K562 (cell line): ENCODE results near the gene SUPT20H. TPM values are rescaled to one million over a fixed set of nuclear protein-coding genes. Genes with fewer than 3 reads are reported as not detected.
A peak's percentile ranks its signal among the peaks of the same experiment; 100 is the strongest.

Experiments
- CBX5 ChIP-seq: IDR thresholded peaks from 2 replicates; pipeline ENCODE4 v1.6.1; 2014; ENCODE audit warnings: low read depth, borderline replicate concordance
- DPF2 ChIP-seq: fragments of 450-650 bp; IDR thresholded peaks from 2 replicates; pipeline ENCODE4 v1.6.1; 2016
- E2F1 ChIP-seq: sonication (generic); formaldehyde crosslinking; IDR thresholded peaks from 2 replicates; pipeline ENCODE4 v1.8.1; 2023; ENCODE audit warnings: mild to moderate bottlenecking, missing genetic modification reagents, moderate library complexity
- HDAC8 ChIP-seq: fragments of 450-650 bp; IDR thresholded peaks from 2 replicates; pipeline ENCODE4 v1.6.1; 2016; ENCODE audit warnings: mild to moderate bottlenecking, missing genetic modification characterization, moderate library complexity, missing compliant biosample characterization
- HMGN3 ChIP-seq: IDR thresholded peaks from 2 replicates; pipeline ENCODE4 v1.6.1; 2011; ENCODE audit warnings: borderline replicate concordance, low read depth, mild to moderate bottlenecking, mixed read lengths, low read length; ENCODE audit not compliant: insufficient read length; ENCODE audit errors: extremely low read depth
- MAZ ChIP-seq, 2 experiments: fragments of 450-650 bp in 1 of 2; sonication (generic) in 1 of 2; formaldehyde crosslinking; IDR thresholded peaks in 1 of 2; conservative IDR thresholded peaks in 1 of 2; 2 replicates each; pipeline versions ENCODE4 v1.4.0 to v1.5.0; 2020; ENCODE audit warnings: mild to moderate bottlenecking in 1 of 2, missing genetic modification reagents in 1 of 2
- MCM2 ChIP-seq: fragments of 450-650 bp; IDR thresholded peaks from 2 replicates; pipeline ENCODE4 v1.6.1; 2017; ENCODE audit warnings: low read depth, mild to moderate bottlenecking
- MEIS2 ChIP-seq: fragments of 450-650 bp; IDR thresholded peaks from 2 replicates; pipeline ENCODE4 v1.6.1; 2014; ENCODE audit warnings: mild to moderate bottlenecking; ENCODE audit not compliant: partially characterized antibody
- NCOA6 ChIP-seq: fragments of 450-650 bp; IDR thresholded peaks from 2 replicates; pipeline ENCODE4 v1.6.1; 2017; ENCODE audit warnings: mild to moderate bottlenecking
- NKRF ChIP-seq: fragments of 450-650 bp; IDR thresholded peaks from 2 replicates; pipeline ENCODE4 v1.6.1; 2016; ENCODE audit warnings: borderline replicate concordance
- PHF8 ChIP-seq: fragments of 200-600 bp; sonication (generic); IDR thresholded peaks from 2 replicates; pipeline ENCODE4 v1.6.1; 2012; ENCODE audit warnings: mixed run types, mild to moderate bottlenecking, inconsistent platforms, low read length, moderate library complexity, borderline replicate concordance
- RBBP5 ChIP-seq: fragments of 200-600 bp; sonication (generic); IDR thresholded peaks from 2 replicates; pipeline ENCODE4 v1.6.1; 2012; ENCODE audit warnings: borderline replicate concordance, mild to moderate bottlenecking, low read length, control low read depth, inconsistent platforms; ENCODE audit not compliant: insufficient read depth, poor library complexity, severe bottlenecking
- STAT6 ChIP-seq: sonication (generic); formaldehyde crosslinking; IDR thresholded peaks from 2 replicates; pipeline ENCODE4 v1.8.1; 2023; ENCODE audit warnings: mild to moderate bottlenecking, missing genetic modification reagents
- TBP ChIP-seq: optimal IDR thresholded peaks from 2 replicates; pipeline ENCODE3; 2011; ENCODE audit warnings: low read depth, low read length, improper control_type of control experiment
- TCF7L2 ChIP-seq: fragments of 150-350 bp; IDR thresholded peaks from 2 replicates; pipeline ENCODE4 v1.6.1; 2016; ENCODE audit warnings: low read depth, mild to moderate bottlenecking, low read length, moderate library complexity
- VEZF1 ChIP-seq: fragments of 200-800 bp; sonication (Bioruptor generic); IDR thresholded peaks from 2 replicates; pipeline ENCODE4 v1.6.1; 2017; ENCODE audit warnings: missing genetic modification characterization, missing compliant biosample characterization
- ZNF174 ChIP-seq: fragments of 250-450 bp; sonication (Bioruptor Pico); IDR thresholded peaks from 2 replicates; pipeline ENCODE4 v1.4.0; 2020; ENCODE audit warnings: mild to moderate bottlenecking
- ZNF232 ChIP-seq: sonication (generic); formaldehyde crosslinking; IDR thresholded peaks from 2 replicates; pipeline ENCODE4 v1.8.0; 2022; ENCODE audit warnings: mild to moderate bottlenecking, missing genetic modification reagents
- ZNF408 ChIP-seq: fragments of 250-450 bp; sonication (Bioruptor Pico); IDR thresholded peaks from 2 replicates; pipeline ENCODE4 v1.4.0; 2020; ENCODE audit warnings: low read depth, mild to moderate bottlenecking, moderate library complexity
- ZNF589 ChIP-seq: fragments of 200-800 bp; sonication (Bioruptor generic); IDR thresholded peaks from 2 replicates; pipeline ENCODE4 v1.6.1; 2016; ENCODE audit warnings: low read depth, missing genetic modification characterization, missing compliant biosample characterization
- polyA plus RNA-seq, 8 experiments: library from polyadenylated mRNA; depleted of rRNA in 4 of 8; stranded (reverse) in 5 of 8; unstranded in 3 of 8; fragments of >200 nt; fragmentation: Nextera tagmentation in 2 of 8; fragmentation: Illumina TruSeq in 1 of 8; extraction: Ambion mirVana in 2 of 8; extraction: Trizol in 1 of 8; gene quantifications; 2 replicates each; pipeline versions ENCODE4 v1.2.1 to v1.2.3, GENCODE V29; 2011 to 2014; ENCODE audit warnings: inconsistent platforms in 1 of 8, missing spikeins in 1 of 8
- total RNA-seq, 7 experiments: library from RNA; depleted of rRNA in 6 of 7; stranded (reverse); fragments of >200 nt in 6 of 7; fragmentation: Illumina TruSeq in 2 of 7; extraction: Trizol in 2 of 7; gene quantifications; 2 replicates each; pipeline versions ENCODE4 v1.2.1 to v1.2.3, GENCODE V29; 2011 to 2021; ENCODE audit warnings: low replicate concordance in 1 of 7

SUPT20H gene
- total and polyA plus RNA-seq, 9 of the 15 experiments (the other 6 are each of a cell fraction or from before 2014, with no cell fraction given), result 11.4 to 71.8 (median 31.7) TPM

- no peak for TF ChIP-seq STAT6 (CRISPR knock-in tag)
- TF ChIP-seq E2F1, result no peak
- TF ChIP-seq MAZ (CRISPR knock-in tag; conservative IDR thresholded peaks at IDR 0.05 in 1 of 2, IDR thresholded peaks at IDR 0.05 in 1 of 2), result peak in 1 of 2 experiments; percentile 61; a peak in 2 of 4 replicates
- peak; percentile 41 for TF ChIP-seq TBP
- peak; percentile 57 for TF ChIP-seq VEZF1
- no peak for TF ChIP-seq TCF7L2
- TF ChIP-seq MCM2, result no peak
- no peak for TF ChIP-seq DPF2
- TF ChIP-seq ZNF174 (CRISPR knock-in tag), result no peak
- TF ChIP-seq ZNF408 (CRISPR knock-in tag), result no peak
- no peak for TF ChIP-seq ZNF232 (CRISPR knock-in tag)
- no peak for TF ChIP-seq HDAC8 (tag)
- peak; percentile 91 for TF ChIP-seq NCOA6
- no peak for TF ChIP-seq ZNF589 (CRISPR knock-in tag)
- TF ChIP-seq HMGN3, result peak; percentile 22
- TF ChIP-seq CBX5, result no peak
- TF ChIP-seq MEIS2, result peak; percentile 62
- peak; percentile 88 for TF ChIP-seq PHF8
- TF ChIP-seq NKRF, result peak; percentile 28; the same call in 1 of the 2 replicates
- TF ChIP-seq RBBP5, result peak; percentile 91
These were observed at the start of gene SUPT20H (continued) for GRCh38 chr13:37058910-37059847.
